ENCODE measurements around the gene UBFD1.

- TF ChIP-seq CTCF (IDR thresholded peaks at IDR 0.05) (no peak), POLR2A (IDR thresholded peaks at IDR 0.05) (no peak)
These were observed 36.7 kb downstream of the UBFD1 start for GRCh38 chr16:23594186-23594585.

Measured in body of pancreas (tissue), 4 donors.